Kidney tubule cell (primary cell): ENCODE data around the gene FRRS1.
"Not testable (repeated sequence)": the region's sequence is repeated elsewhere in the genome, so short reads cannot be mapped to it uniquely, and the experiment has no call there.

Experiments
- DNase-seq: peaks from one replicate; pipeline ENCODE4 v3.0.0-alpha.2; 2018; ENCODE audit warnings: low spot score

The FRRS1 gene

GRCh38 chr1:99766378-99766800, at the start of gene FRRS1:
Gene FRRS1 (minus strand): TSS chr1:99766635. CDS start chr1:99748768, 17,867 bp downstream.
- DNase-seq = peak; percentile 88

GRCh38 chr1:99814373-99814900, 48.0 kb upstream of the FRRS1 start:
- no peak for DNase-seq

GRCh38 chr1:99811747-99812146, 45.3 kb upstream of the FRRS1 start:
- no peak for DNase-seq

- no peak for DNase-seq
Observed at GRCh38 chr1:99811075-99811474, 44.6 kb upstream of the FRRS1 start.

- peak; percentile 89 for DNase-seq
Observed at GRCh38 chr1:99808391-99809115, 42.1 kb upstream of the FRRS1 start.

- no peak for DNase-seq
Observed at GRCh38 chr1:99806882-99807281, 40.4 kb upstream of the FRRS1 start.

GRCh38 chr1:99801584-99801983, 35.1 kb upstream of the FRRS1 start:
- no peak for DNase-seq

- not testable (repeated sequence) for DNase-seq
Observed at GRCh38 chr1:99793861-99794260, 27.4 kb upstream of the FRRS1 start.

GRCh38 chr1:99789715-99790114, 23.3 kb upstream of the FRRS1 start:
- DNase-seq = no peak

GRCh38 chr1:99788896-99789295, 22.5 kb upstream of the FRRS1 start:
- DNase-seq = no peak

GRCh38 chr1:99786751-99787501, 20.5 kb upstream of the FRRS1 start:
- DNase-seq = no peak

- no peak for DNase-seq
Observed at GRCh38 chr1:99784809-99785255, 18.4 kb upstream of the FRRS1 start.

GRCh38 chr1:99784143-99784542, 17.7 kb upstream of the FRRS1 start:
- DNase-seq = no peak

- DNase-seq = no peak
Observed at GRCh38 chr1:99782920-99783319, 16.5 kb upstream of the FRRS1 start.

- no peak for DNase-seq
Observed at GRCh38 chr1:99782397-99782796, 16.0 kb upstream of the FRRS1 start.

- no peak for DNase-seq
Observed at GRCh38 chr1:99781798-99782197, 15.4 kb upstream of the FRRS1 start.

- no peak for DNase-seq
Observed at GRCh38 chr1:99777752-99778151, 11.3 kb upstream of the FRRS1 start.

GRCh38 chr1:99776120-99776519, 9.7 kb upstream of the FRRS1 start:
- DNase-seq = no peak

- no peak for DNase-seq
Observed at GRCh38 chr1:99772809-99773208, 6.4 kb upstream of the FRRS1 start.

- DNase-seq = no peak
Observed at GRCh38 chr1:99771513-99771918, 5.1 kb upstream of the FRRS1 start.

GRCh38 chr1:99768524-99769245, 2.2 kb upstream of the FRRS1 start:
- DNase-seq = no peak

GRCh38 chr1:99768104-99768503, 1.7 kb upstream of the FRRS1 start:
- no peak for DNase-seq
